A549 (cell line): ENCODE results near the gene BCLAF1. TPM values are rescaled to one million over a fixed set of nuclear protein-coding genes. Genes with fewer than 3 reads are reported as not detected.

Source experiments
- ATAC-seq, 2 experiments: fragments of 200-7000 bp in 1 of 2; fragments of >200 bp in 1 of 2; cut with Nextera tagmentation in 1 of 2; cut with Tn5 transposase in 1 of 2; 3 replicates each; pipeline versions ENCODE4 v1.8.0 to v1.9.1; 2018 to 2020; ENCODE audit warnings: mild to moderate bottlenecking in 1 of 2, moderate library complexity in 1 of 2
- CTCF ChIA-PET: fragments of 300-600 bp; sonication (Branson Sonifier 250); formaldehyde crosslinking; extraction: SDS; loops from one replicate; lab custom pipeline; 2021; ENCODE audit warnings: antibody characterized with exemption, inconsistent platforms; lab: Yijun Ruan, JAX
- POLR2A ChIA-PET: fragments of 350-600 bp; formaldehyde crosslinking; extraction: SDS; loops from one replicate; lab custom pipeline; 2021; ENCODE audit warnings: antibody characterized with exemption, inconsistent platforms; lab: Yijun Ruan, JAX
- DNase-seq, 2 experiments: peaks; one replicate each; pipeline versions ENCODE4 v3.0.0 to v3.0.0-alpha.2; 2011 to 2016; ENCODE audit warnings: low read depth in 1 of 2, low spot score in 1 of 2
- FAIRE-seq: peaks from 2 replicates; lab custom pipeline; 2011; peaks lifted over from hg19 to GRCh38; lab: Jason Lieb, UNC
- H3K27ac ChIP-seq, 2 experiments: fragments of >200 bp; sonication (Bioruptor Twin); formaldehyde crosslinking; 3 replicates each; pipeline ENCODE4 v1.5.1; 2016 to 2017
- H3K4me1 ChIP-seq: fragments of >200 bp; sonication (Bioruptor Twin); formaldehyde crosslinking; 3 replicates; pipeline ENCODE4 v1.6.1; 2016
- H3K4me2 ChIP-seq: fragments of >200 bp; sonication (Bioruptor Twin); formaldehyde crosslinking; 3 replicates; pipeline ENCODE4 v1.6.1; 2016
- H3K4me3 ChIP-seq: fragments of >200 bp; sonication (Bioruptor Twin); formaldehyde crosslinking; 3 replicates; pipeline ENCODE4 v1.5.1; 2016
- H3K9me3 ChIP-seq: fragments of >200 bp; sonication (Bioruptor Twin); formaldehyde crosslinking; 3 replicates; pipeline ENCODE4 v1.6.1; 2016
- CBX8 ChIP-seq: fragments of 200-600 bp; sonication (generic); IDR thresholded peaks from 2 replicates; pipeline ENCODE4 v1.6.1; 2016
- CTCF ChIP-seq: fragments of >200 bp; sonication (Bioruptor Twin); formaldehyde crosslinking; IDR thresholded peaks from 3 replicates; pipeline ENCODE4 v1.5.1; 2016
- E2F6 ChIP-seq: IDR thresholded peaks from 2 replicates; pipeline ENCODE4 v1.6.1; 2012; ENCODE audit warnings: low read depth, borderline replicate concordance
- ESRRA ChIP-seq: fragments of 150-350 bp; IDR thresholded peaks from 2 replicates; pipeline ENCODE4 v1.6.1; 2014; ENCODE audit warnings: mild to moderate bottlenecking, low read length, borderline replicate concordance
- HEYL ChIP-seq: fragments of 250-450 bp; sonication (Bioruptor Pico); IDR thresholded peaks from 2 replicates; pipeline ENCODE4 v1.8.0; 2021; ENCODE audit warnings: mild to moderate bottlenecking, moderate library complexity
- HMGXB4 ChIP-seq: fragments of 250-450 bp; sonication (Bioruptor Pico); IDR thresholded peaks from 2 replicates; pipeline ENCODE4 v1.5.0; 2021; ENCODE audit warnings: mild to moderate bottlenecking, moderate library complexity, borderline replicate concordance
- HOXA7 ChIP-seq: fragments of 250-450 bp; sonication (Bioruptor Pico); IDR thresholded peaks from 2 replicates; pipeline ENCODE4 v1.5.0; 2020; ENCODE audit warnings: mild to moderate bottlenecking, moderate library complexity
- JUNB ChIP-seq: fragments of >200 bp; sonication (Bioruptor Twin); formaldehyde crosslinking; IDR thresholded peaks from 2 replicates; pipeline ENCODE4 v1.6.1; 2016
- MAFK ChIP-seq: fragments of 450-650 bp; IDR thresholded peaks from 2 replicates; pipeline ENCODE4 v1.6.1; 2014; ENCODE audit not compliant: partially characterized antibody
- MAZ ChIP-seq: fragments of 150-350 bp; IDR thresholded peaks from 2 replicates; pipeline ENCODE4 v1.6.1; 2014; ENCODE audit warnings: antibody characterized with exemption, low read depth, low read length, borderline replicate concordance
- NR3C1 ChIP-seq: fragments of >200 bp; sonication (Bioruptor Twin); formaldehyde crosslinking; IDR thresholded peaks from 3 replicates; pipeline ENCODE4 v1.6.1; 2017
- RCOR1 ChIP-seq: fragments of 150-350 bp; IDR thresholded peaks from 2 replicates; pipeline ENCODE4 v1.6.1; 2014; ENCODE audit warnings: antibody characterized with exemption, low read length, low read depth
- RFX5 ChIP-seq: fragments of 450-650 bp; IDR thresholded peaks from 2 replicates; pipeline ENCODE4 v1.7.1; 2014; ENCODE audit warnings: antibody characterized with exemption, mild to moderate bottlenecking, moderate library complexity
- WGBS: methylation state at CpG from one replicate; pipeline ENCODE4 v1.1.6; 2017; ENCODE audit errors: missing lambda C conversion rate; 5-methylcytosine and 5-hydroxymethylcytosine counted together
- polyA plus RNA-seq, 4 experiments: library from polyadenylated mRNA; depleted of rRNA in 3 of 4; stranded (reverse); fragments of >200 nt; fragmentation: RNase III in 1 of 4; extraction: RNeasy Plus Mini Kit Qiagen cat#74134 plus additional on column Dnase treatment in 1 of 4; gene quantifications; 2 replicates in 3 of 4; 3 replicates in 1 of 4; pipeline ENCODE4 v1.2.3, GENCODE V29; 2011 to 2017

Gene BCLAF1
- polyA plus RNA-seq, 2 of the 4 experiments (the other 2 are of a cell fraction), result 96.0 to 122 TPM

- WGBS, result 68% methylated on average over 10 of the region's 10 CpGs
- H3K4me2 ChIP-seq, result no peak overlapping the region
- TF ChIP-seq MAFK (no peak), CBX8 (no peak), E2F6 (no peak), HMGXB4 (CRISPR knock-in tag) (no peak), MAZ (no peak), RCOR1 (no peak), RFX5 (no peak)
- TF ChIP-seq, all 56 proteins: peak for 0
- FAIRE-seq (no peak), ATAC-seq (no peak), DNase-seq (no peak)
- no peak overlapping the region for H3K4me3 ChIP-seq
- H3K4me1 ChIP-seq, result no peaks in the 10 kb centered on the region
- H3K9me3 ChIP-seq, result no peaks in the 10 kb centered on the region
- no peak overlapping the region for H3K27ac ChIP-seq
- ChIA-PET POLR2A (interaction anchor here (0.6 kb wide), 1 partner anchor 609 kb away, joined by 4 read pairs; no protein-coding TSS in a partner anchor), CTCF (interaction anchor here (0.6 to 1.6 kb wide), 3 partner anchors 12 to 227 kb away, joined by 3 to 7 read pairs (median 4); no protein-coding TSS in a partner anchor)
Measured at GRCh38 chr6:136323431-136324112, 33.9 kb upstream of the BCLAF1 start.

GRCh38 chr6:136319732-136320131, 30.1 kb upstream of the BCLAF1 start:
- no peak overlapping the region for H3K4me3 ChIP-seq
- H3K4me1 ChIP-seq, result no peaks in the 10 kb centered on the region
- no peak overlapping the region for H3K4me2 ChIP-seq
- FAIRE-seq, result no peak
- DNase-seq, result no peak
- no peak overlapping the region for H3K27ac ChIP-seq
- ChIA-PET POLR2A (no interaction called here), CTCF (no interaction called here)
- no peaks in the 10 kb centered on the region for H3K9me3 ChIP-seq
- no peak for ATAC-seq
- TF ChIP-seq HMGXB4 (CRISPR knock-in tag) (no peak), RFX5 (peak; percentile 93)

- no peak overlapping the region for H3K4me2 ChIP-seq
- ChIA-PET POLR2A (no interaction called here), CTCF (interaction anchor here (0.9 to 3.2 kb wide), 5 partner anchors 15 to 868 kb away, joined by 3 to 10 read pairs (median 8); partner anchors contain the start of gene MAP7)
- FAIRE-seq (no peak), DNase-seq (no peak), ATAC-seq (no peak)
- WGBS, result 63% methylated on average over 4 of the region's 4 CpGs
- no peak overlapping the region for H3K4me3 ChIP-seq
- TF ChIP-seq HEYL (CRISPR knock-in tag), result no peak
- no peak for TF ChIP-seq ESRRA
- TF ChIP-seq CTCF, result no peak
- no peak for TF ChIP-seq JUNB
- TF ChIP-seq NR3C1, result no peak
- no peak for TF ChIP-seq HOXA7
- no peak for TF ChIP-seq HMGXB4 (CRISPR knock-in tag)
- H3K4me1 ChIP-seq, result no peaks in the 10 kb centered on the region
- H3K27ac ChIP-seq, result no peak overlapping the region
- no peaks in the 10 kb centered on the region for H3K9me3 ChIP-seq
Measured at GRCh38 chr6:136318676-136319075, 29.0 kb upstream of the BCLAF1 start.
